Activated CD8-positive, alpha-beta T cell treated with anti-CD3 and anti-CD28 coated beads for 36 hours (primary cell): ENCODE results near the gene PHKB. TPM values are rescaled to one million over a fixed set of nuclear protein-coding genes. Genes with fewer than 3 reads are reported as not detected.

ENCODE experiments used
- ATAC-seq: fragments of 200-7000 bp; cut with Tn5 transposase; one replicate; pipeline ENCODE4 v1.10.0; 2021; ENCODE audit warnings: mild to moderate bottlenecking, moderate library complexity
- CTCF ChIA-PET: fragments of 350-600 bp; sonication (Branson Sonifier 250); formaldehyde crosslinking; loops from one replicate; lab custom pipeline; 2021; ENCODE audit warnings: antibody characterized with exemption; lab: Charles Lee
- POLR2A ChIA-PET: fragments of 350-600 bp; sonication (Branson Sonifier 250); formaldehyde crosslinking; loops from one replicate; lab custom pipeline; 2021; ENCODE audit warnings: antibody characterized with exemption; lab: Charles Lee
- DNase-seq: peaks from one replicate; pipeline ENCODE4 v3.0.0-alpha.2; 2020
- H3K27ac Mint-ChIP-seq: one replicate; pipeline ENCODE4 v1.8.0; 2021; ENCODE audit warnings: mild to moderate bottlenecking, mixed read lengths
- H3K27me3 Mint-ChIP-seq: one replicate; pipeline ENCODE4 v1.8.0; 2021; ENCODE audit warnings: mixed read lengths
- H3K36me3 Mint-ChIP-seq: one replicate; pipeline ENCODE4 v1.8.0; 2021; ENCODE audit warnings: low read depth, mixed read lengths
- H3K4me1 Mint-ChIP-seq: one replicate; pipeline ENCODE4 v1.8.0; 2021; ENCODE audit warnings: low read depth, mixed read lengths
- H3K4me3 Mint-ChIP-seq: one replicate; pipeline ENCODE4 v1.8.0; 2021; ENCODE audit warnings: mild to moderate bottlenecking, moderate library complexity, mixed read lengths
- H3K9me3 Mint-ChIP-seq: one replicate; pipeline ENCODE4 v1.8.0; 2021; ENCODE audit warnings: mixed read lengths
- intact Hi-C: fragments of 100-400 bp; cut with micrococcal nuclease; formaldehyde crosslinking; loops from one replicate; pipeline ENCODE4 v1.10.0; 2022
- total RNA-seq, 2 experiments: library from RNA; stranded (reverse); gene quantifications; one replicate each; pipeline ENCODE4 v1.2.3, GENCODE V29; 2021
- TF ChIP-seq, protein P1 (sequence below): fragments of 200-600 bp; IDR thresholded peaks from one replicate; pipeline ENCODE4 v1.8.0; 2022; ENCODE audit warnings: antibody characterized with exemption, mild to moderate bottlenecking

PHKB gene
- total RNA-seq, 2 experiments from 2014 or later = 20.2 to 23.1 TPM

DNA sequence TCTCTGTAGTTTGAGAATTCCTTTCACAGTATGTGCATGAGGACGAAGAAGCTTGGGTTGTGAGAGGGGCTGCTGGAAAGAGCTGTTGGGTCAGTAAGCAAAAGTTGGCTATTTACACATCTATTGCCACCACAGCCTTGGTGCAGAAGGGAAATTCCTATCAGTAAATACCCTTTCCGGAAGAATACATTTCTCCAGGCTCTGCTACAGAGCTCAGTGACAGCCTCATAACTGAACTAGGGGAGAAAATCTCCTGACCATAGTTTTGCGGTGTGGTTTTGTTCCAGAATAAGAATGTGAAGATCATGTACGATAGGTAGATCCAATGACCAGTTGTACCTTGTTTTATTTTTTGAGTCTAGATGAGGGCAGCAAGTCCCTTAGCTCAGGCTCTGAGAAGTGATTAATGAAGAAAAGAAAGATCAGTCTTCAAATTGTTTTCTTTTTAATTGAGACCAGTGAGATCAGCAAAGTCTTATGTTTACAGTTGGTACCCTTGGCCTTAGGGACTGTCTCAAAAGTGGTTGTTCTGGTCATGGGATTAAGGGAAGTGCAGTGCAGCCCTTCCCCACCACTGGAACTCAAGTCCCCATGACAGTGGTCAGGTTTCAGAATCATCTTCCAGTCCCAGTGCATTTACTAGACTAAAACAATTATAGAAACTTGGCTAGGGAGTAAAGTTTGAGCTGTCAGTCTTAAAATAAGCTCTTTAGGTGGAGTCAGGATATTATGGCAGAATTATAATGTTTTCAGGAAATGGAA is 123.5 kb downstream of the PHKB start:
- H3K36me3 Mint-ChIP-seq = peaks cover 11% of the 10 kb centered on the region
- H3K4me1 Mint-ChIP-seq = no peaks in the 10 kb centered on the region
- no peaks in the 10 kb centered on the region for H3K9me3 Mint-ChIP-seq
- H3K4me3 Mint-ChIP-seq = no peak overlapping the region
- DNase-seq (no peak), ATAC-seq (no peak)
- TF ChIP-seq, protein P1, sequence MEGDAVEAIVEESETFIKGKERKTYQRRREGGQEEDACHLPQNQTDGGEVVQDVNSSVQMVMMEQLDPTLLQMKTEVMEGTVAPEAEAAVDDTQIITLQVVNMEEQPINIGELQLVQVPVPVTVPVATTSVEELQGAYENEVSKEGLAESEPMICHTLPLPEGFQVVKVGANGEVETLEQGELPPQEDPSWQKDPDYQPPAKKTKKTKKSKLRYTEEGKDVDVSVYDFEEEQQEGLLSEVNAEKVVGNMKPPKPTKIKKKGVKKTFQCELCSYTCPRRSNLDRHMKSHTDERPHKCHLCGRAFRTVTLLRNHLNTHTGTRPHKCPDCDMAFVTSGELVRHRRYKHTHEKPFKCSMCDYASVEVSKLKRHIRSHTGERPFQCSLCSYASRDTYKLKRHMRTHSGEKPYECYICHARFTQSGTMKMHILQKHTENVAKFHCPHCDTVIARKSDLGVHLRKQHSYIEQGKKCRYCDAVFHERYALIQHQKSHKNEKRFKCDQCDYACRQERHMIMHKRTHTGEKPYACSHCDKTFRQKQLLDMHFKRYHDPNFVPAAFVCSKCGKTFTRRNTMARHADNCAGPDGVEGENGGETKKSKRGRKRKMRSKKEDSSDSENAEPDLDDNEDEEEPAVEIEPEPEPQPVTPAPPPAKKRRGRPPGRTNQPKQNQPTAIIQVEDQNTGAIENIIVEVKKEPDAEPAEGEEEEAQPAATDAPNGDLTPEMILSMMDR = no peak
- intact Hi-C loops = no loop called here
- POLR2A ChIA-PET = no interaction called here
- CTCF ChIA-PET = interaction anchor here (0.6 kb wide), 1 partner anchor 1554 kb away, joined by 3 read pairs; no protein-coding TSS in a partner anchor
- no peaks in the 10 kb centered on the region for H3K27me3 Mint-ChIP-seq
- no peak overlapping the region for H3K27ac Mint-ChIP-seq

DNA sequence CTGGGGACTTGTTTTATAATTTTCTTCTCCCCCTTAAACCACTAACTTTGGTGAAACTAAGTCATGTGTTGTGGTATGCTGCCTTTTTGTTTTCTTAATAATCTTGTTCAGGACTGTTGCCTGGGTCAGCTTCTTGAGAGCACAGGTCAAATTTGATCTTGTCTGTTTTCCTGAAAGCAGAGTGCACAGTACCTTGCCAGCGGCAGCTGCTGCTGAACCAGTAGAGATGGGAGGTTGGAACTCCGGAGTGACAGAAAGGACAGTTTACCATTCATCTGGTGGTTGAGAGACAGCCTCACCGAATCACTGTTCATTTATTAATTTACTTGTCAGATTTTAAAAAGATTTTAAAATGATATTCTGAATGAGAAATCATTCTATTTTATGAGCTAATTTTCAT is 125.0 kb downstream of the PHKB start:
- DNase-seq (no peak), ATAC-seq (no peak)
- H3K36me3 Mint-ChIP-seq = peaks cover 16% of the 10 kb centered on the region
- no peak overlapping the region for H3K4me3 Mint-ChIP-seq
- H3K27me3 Mint-ChIP-seq = no peaks in the 10 kb centered on the region
- no peaks in the 10 kb centered on the region for H3K9me3 Mint-ChIP-seq
- CTCF ChIA-PET = no interaction called here
- POLR2A ChIA-PET = interaction anchor here (1.3 kb wide), 1 partner anchor 12 kb away, joined by 4 read pairs; no protein-coding TSS in a partner anchor
- intact Hi-C loops = no loop called here
- H3K27ac Mint-ChIP-seq = no peak overlapping the region
- no peaks in the 10 kb centered on the region for H3K4me1 Mint-ChIP-seq
- TF ChIP-seq, protein P1 = no peak

DNA sequence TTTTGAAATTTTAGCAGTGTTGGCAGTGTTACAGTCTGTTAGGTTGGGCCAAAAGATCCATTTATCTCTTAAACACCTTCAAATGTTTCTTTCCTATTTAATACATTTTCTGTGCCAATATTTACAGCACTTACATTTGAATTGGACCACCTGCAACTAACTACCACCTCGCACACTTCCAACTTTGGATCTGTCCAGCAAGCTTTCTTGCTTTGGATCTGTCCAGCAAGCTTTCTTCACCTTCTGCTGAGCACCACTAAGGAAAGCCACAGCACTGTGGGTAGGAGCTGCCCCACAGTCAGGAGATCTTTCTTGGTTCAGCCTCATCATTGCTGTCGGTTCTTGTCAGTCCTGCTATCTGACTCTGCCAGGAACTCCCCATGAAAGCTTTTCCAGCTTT is 129.3 kb downstream of the PHKB start:
- peaks cover 4% of the 10 kb centered on the region for H3K4me1 Mint-ChIP-seq
- peaks cover 21% of the 10 kb centered on the region for H3K36me3 Mint-ChIP-seq
- H3K27ac Mint-ChIP-seq = no peak overlapping the region
- no peak for DNase-seq
- intact Hi-C loops = no loop called here
- TF ChIP-seq, protein P1 = no peak
- ChIA-PET CTCF (no interaction called here), POLR2A (interaction anchor here (1.3 kb wide), 1 partner anchor 19 kb away, joined by 5 read pairs; no protein-coding TSS in a partner anchor)
- no peaks in the 10 kb centered on the region for H3K27me3 Mint-ChIP-seq
- no peak overlapping the region for H3K4me3 Mint-ChIP-seq
- no peak for ATAC-seq
- no peaks in the 10 kb centered on the region for H3K9me3 Mint-ChIP-seq

DNA sequence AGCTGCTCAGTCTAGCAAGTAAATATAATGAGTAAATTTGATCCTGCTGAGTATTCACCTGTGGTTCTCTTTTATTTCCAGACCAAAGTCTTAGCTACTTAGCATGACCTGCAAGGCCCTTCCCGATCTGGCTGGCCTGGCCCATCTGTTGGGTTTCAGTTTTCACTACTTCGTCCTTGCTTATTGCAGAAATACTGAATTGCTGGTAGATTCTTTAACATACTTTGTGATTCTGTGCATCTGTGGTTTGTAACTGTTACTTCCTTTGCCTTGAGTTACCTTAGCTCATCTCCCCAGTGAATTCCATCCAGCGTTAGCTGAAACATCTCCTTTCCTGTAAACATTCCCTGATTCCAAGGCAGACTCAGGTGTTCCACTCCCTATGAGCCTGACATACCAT is 131.1 kb downstream of the PHKB start:
- TF ChIP-seq, protein P1 = no peak
- Mint-ChIP-seq H3K27me3 (no peaks in the 10 kb centered on the region), H3K9me3 (no peaks in the 10 kb centered on the region), H3K4me1 (peaks cover 4% of the 10 kb centered on the region), H3K36me3 (peaks cover 23% of the 10 kb centered on the region), H3K4me3 (no peak overlapping the region), H3K27ac (no peak overlapping the region)
- CTCF ChIA-PET = no interaction called here
- POLR2A ChIA-PET = no interaction called here
- DNase-seq = no peak
- intact Hi-C loops = no loop called here
- no peak for ATAC-seq

DNA sequence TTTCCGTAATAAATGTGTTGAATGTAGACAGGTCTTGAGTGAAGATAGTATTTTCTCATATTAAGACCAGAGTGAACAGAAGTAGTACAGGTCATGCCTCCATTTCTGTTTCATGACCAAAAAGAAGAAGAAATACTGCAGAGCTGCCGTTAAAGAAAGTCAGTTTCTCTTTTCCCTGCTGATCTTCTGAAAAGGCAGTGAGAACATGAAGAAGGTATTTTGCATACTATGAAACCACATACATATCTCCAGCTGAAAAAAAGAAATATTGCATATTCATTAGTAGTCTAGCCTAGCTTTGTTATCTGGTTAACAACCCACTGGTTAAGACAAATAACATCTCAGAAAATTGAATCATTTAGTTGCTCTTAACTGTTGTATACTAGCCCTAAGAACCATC is 138.4 kb downstream of the PHKB start:
- Mint-ChIP-seq H3K27me3 (no peaks in the 10 kb centered on the region), H3K9me3 (no peaks in the 10 kb centered on the region), H3K36me3 (peaks cover 13% of the 10 kb centered on the region), H3K4me3 (no peak overlapping the region), H3K27ac (no peak overlapping the region), H3K4me1 (peaks cover 9% of the 10 kb centered on the region)
- ATAC-seq = no peak
- no peak for DNase-seq
- POLR2A ChIA-PET = interaction anchor here (0.6 kb wide), 1 partner anchor 18 kb away, joined by 3 read pairs; no protein-coding TSS in a partner anchor
- TF ChIP-seq, protein P1 = no peak
- intact Hi-C loops = no loop called here
- CTCF ChIA-PET = interaction anchor here (0.8 to 0.9 kb wide), 2 partner anchors 11 to 456 kb away, joined by 3 to 5 read pairs; partner anchors contain the start of gene NETO2
